K562 (cell line): ENCODE results near the gene CHD2. TPM values are rescaled to one million over a fixed set of nuclear protein-coding genes. Genes with fewer than 3 reads are reported as not detected.

ENCODE experiments used
- CBX5 ChIP-seq: IDR thresholded peaks from 2 replicates; pipeline ENCODE4 v1.6.1; 2014; ENCODE audit warnings: low read depth, borderline replicate concordance
- CHD1 ChIP-seq: fragments of 200-600 bp; sonication (generic); IDR thresholded peaks from one replicate; pipeline ENCODE4 v1.6.1; 2012; ENCODE audit warnings: mild to moderate bottlenecking, moderate library complexity, low read length, inconsistent platforms
- HINFP ChIP-seq: fragments of 450-650 bp; conservative IDR thresholded peaks from 2 replicates; pipeline ENCODE4 v1.6.1; 2016; ENCODE audit warnings: missing genetic modification characterization, low read depth, mild to moderate bottlenecking, control low read depth, missing compliant biosample characterization
- HMBOX1 ChIP-seq: sonication (generic); IDR thresholded peaks from 2 replicates; pipeline ENCODE4 v1.6.1; 2016
- HNRNPUL1 ChIP-seq: fragments of 200-400 bp; formaldehyde crosslinking; IDR thresholded peaks from 2 replicates; pipeline ENCODE4 v1.6.1; 2017; ENCODE audit warnings: low read length
- MECOM ChIP-seq: fragments of 250-450 bp; sonication (Bioruptor Pico); IDR thresholded peaks from 2 replicates; pipeline ENCODE4 v1.8.0; 2022; ENCODE audit warnings: inconsistent platforms
- SIN3A ChIP-seq, 2 experiments: fragments of 150-350 bp in 1 of 2; IDR thresholded peaks; 2 replicates each; pipeline ENCODE4 v1.6.1; 2011 to 2016; ENCODE audit warnings: borderline replicate concordance in 2 of 2, low read depth in 2 of 2, low read length in 2 of 2, mild to moderate bottlenecking in 2 of 2, moderate library complexity in 2 of 2; ENCODE audit not compliant: control insufficient read depth in 1 of 2
- SRSF3 ChIP-seq: fragments of 200-400 bp; formaldehyde crosslinking; IDR thresholded peaks from 2 replicates; pipeline ENCODE4 v1.6.1; 2016; ENCODE audit warnings: mild to moderate bottlenecking, low read length, moderate library complexity; ENCODE audit not compliant: insufficient read depth
- TCFL5 ChIP-seq: fragments of 250-450 bp; sonication (Bioruptor Pico); conservative IDR thresholded peaks from 2 replicates; pipeline ENCODE4 v1.6.1; 2021; ENCODE audit warnings: mild to moderate bottlenecking, moderate library complexity, matching md5 sums
- ZBTB5 ChIP-seq: fragments of 450-650 bp; IDR thresholded peaks from 2 replicates; pipeline ENCODE4 v1.6.1; 2017; ENCODE audit warnings: antibody characterized with exemption
- ZBTB8A ChIP-seq: fragments of 450-650 bp; IDR thresholded peaks from 2 replicates; pipeline ENCODE4 v1.6.1; 2018; ENCODE audit warnings: mild to moderate bottlenecking, moderate library complexity; ENCODE audit not compliant: partially characterized antibody
- ZFP30 ChIP-seq: fragments of 250-450 bp; sonication (Bioruptor Pico); IDR thresholded peaks from 2 replicates; pipeline ENCODE4 v1.8.0; 2022; ENCODE audit warnings: moderate library complexity, mild to moderate bottlenecking, inconsistent platforms, borderline replicate concordance
- ZFX ChIP-seq: sonication (generic); formaldehyde crosslinking; IDR thresholded peaks from 2 replicates; pipeline ENCODE4 v1.8.0; 2022; ENCODE audit warnings: mild to moderate bottlenecking, missing genetic modification reagents, moderate library complexity
- ZNF124 ChIP-seq: sonication (generic); formaldehyde crosslinking; IDR thresholded peaks from 2 replicates; pipeline ENCODE4 v1.8.1; 2022; ENCODE audit warnings: missing genetic modification reagents
- ZNF586 ChIP-seq: fragments of 450-650 bp; formaldehyde crosslinking; conservative IDR thresholded peaks from 2 replicates; pipeline ENCODE4 v1.4.0; 2020; ENCODE audit warnings: mild to moderate bottlenecking, moderate library complexity
- polyA plus RNA-seq, 8 experiments: library from polyadenylated mRNA; depleted of rRNA in 4 of 8; stranded (reverse) in 5 of 8; unstranded in 3 of 8; fragments of >200 nt; fragmentation: Nextera tagmentation in 2 of 8; fragmentation: Illumina TruSeq in 1 of 8; extraction: Ambion mirVana in 2 of 8; extraction: Trizol in 1 of 8; gene quantifications; 2 replicates each; pipeline versions ENCODE4 v1.2.1 to v1.2.3, GENCODE V29; 2011 to 2014; ENCODE audit warnings: inconsistent platforms in 1 of 8, missing spikeins in 1 of 8
- total RNA-seq, 7 experiments: library from RNA; depleted of rRNA in 6 of 7; stranded (reverse); fragments of >200 nt in 6 of 7; fragmentation: Illumina TruSeq in 2 of 7; extraction: Trizol in 2 of 7; gene quantifications; 2 replicates each; pipeline versions ENCODE4 v1.2.1 to v1.2.3, GENCODE V29; 2011 to 2021; ENCODE audit warnings: low replicate concordance in 1 of 7

The CHD2 gene
- total and polyA plus RNA-seq, 9 of the 15 experiments (the other 6 are each of a cell fraction or from before 2014, with no cell fraction given) = 38.9 to 70.8 (median 56.2) TPM

- peak; percentile 47; the same call in 1 of the 2 replicates for TF ChIP-seq ZFX (CRISPR knock-in tag)
- TF ChIP-seq ZBTB8A = no peak
- no peak for TF ChIP-seq MECOM (CRISPR knock-in tag)
- no peak for TF ChIP-seq HMBOX1
- TF ChIP-seq HNRNPUL1 = no peak
- TF ChIP-seq TCFL5 = no peak
- TF ChIP-seq SRSF3 = 0 out of 2 replicates have a peak, but pooled peaks have one; percentile 73
- TF ChIP-seq ZNF586 (CRISPR knock-in tag) = no peak
- TF ChIP-seq SIN3A (IDR thresholded peaks at IDR 0.05; ENCODE audit: borderline replicate concordance in 2 of 2, control insufficient read depth in 1 of 2, low read depth in 2 of 2, low read length in 2 of 2) = 0 out of 4 replicates have a peak, but pooled peaks of 1 of the 2 experiments have one; percentile 26
- TF ChIP-seq CHD1 = peak; percentile 94
- TF ChIP-seq CBX5 = no peak
- TF ChIP-seq ZBTB5 = no peak
- no peak for TF ChIP-seq HINFP (tag)
- TF ChIP-seq ZNF124 = no peak
- no peak for TF ChIP-seq ZFP30
Measured at GRCh38 chr15:92883163-92883875, 16.8 kb upstream of the CHD2 start (continued).
